Adrenal gland (tissue), 12 donors: Measurements from ENCODE around the gene MRPS18B. TPM values are rescaled to one million over a fixed set of nuclear protein-coding genes. Genes with fewer than 3 reads are reported as not detected.
A peak's percentile ranks its signal among the peaks of the same experiment; 100 is the strongest.

Experiments used
- DNase-seq, 7 donors: peaks; one replicate each; pipeline ENCODE4 v3.0.0-alpha.2; 2019 to 2020
- H3K27ac ChIP-seq, 5 donors: fragments of 200-600 bp; sonication (generic) in 4 of 5; 1 replicate in 3 of 5; 2 replicates in 2 of 5; pipeline versions ENCODE4 v1.5.1 to v1.8.0; 2016 to 2020; ENCODE audit warnings: mild to moderate bottlenecking in 1 of 5
- H3K27me3 ChIP-seq: fragments of 200-600 bp; 2 replicates; pipeline ENCODE4 v1.8.0; 2021
- H3K36me3 ChIP-seq, 2 donors: fragments of 200-600 bp; replicated peaks in 1 of 2; 1 replicate in 1 of 2; 2 replicates in 1 of 2; pipeline versions ENCODE4 v1.5.1 to v1.8.0; 2018 to 2022
- H3K4me1 ChIP-seq, 2 donors: fragments of 200-600 bp; replicated peaks in 1 of 2; 1 replicate in 1 of 2; 2 replicates in 1 of 2; pipeline versions ENCODE4 v1.5.1 to v1.8.0; 2018 to 2021
- H3K4me3 ChIP-seq, 4 donors: fragments of 200-600 bp; sonication (generic) in 3 of 4; one replicate each; pipeline ENCODE4 v1.5.1; 2016 to 2018
- H3K9me3 ChIP-seq, 3 donors: fragments of 200-600 bp; sonication (generic) in 1 of 3; replicated peaks in 1 of 3; 1 replicate in 2 of 3; 2 replicates in 1 of 3; pipeline versions ENCODE4 v1.5.1 to v1.8.0; 2016 to 2021
- CTCF ChIP-seq, 6 experiments: fragments of 450-650 bp in 4 of 6; fragments of 200-600 bp in 2 of 6; sonication (generic) in 1 of 6; IDR thresholded peaks; 1 replicate in 5 of 6; 2 replicates in 1 of 6; pipeline versions ENCODE4 v1.5.1 to v1.8.0; 2016 to 2021; ENCODE audit warnings: antibody characterized with exemption in 6 of 6, mild to moderate bottlenecking in 2 of 6, moderate library complexity in 1 of 6
- POLR2A ChIP-seq, 2 donors: fragments of 450-650 bp; IDR thresholded peaks; one replicate each; pipeline ENCODE4 v1.6.1; 2017; ENCODE audit warnings: antibody characterized with exemption in 2 of 2, mild to moderate bottlenecking in 2 of 2, moderate library complexity in 1 of 2
- WGBS, 4 donors: extraction: QIAGEN DNeasy Blood & Tissue Kit in 2 of 4; methylation state at CpG; one replicate each; pipeline versions ENCODE4 v1.1.5 to v1.1.7; 2013 to 2017; 5-methylcytosine and 5-hydroxymethylcytosine counted together
- intact Hi-C, 2 donors: fragments of 100-400 bp; cut with DNase I; formaldehyde crosslinking; loops; one replicate each; pipeline versions ENCODE4 v1.14.1 to v1.15.0; 2022 to 2023
- polyA plus RNA-seq, 3 donors: library from polyadenylated mRNA; stranded (reverse); fragments of 200-250 nt in 2 of 3; fragments of 350-450 nt in 1 of 3; fragmentation: Illumina TruSeq in 1 of 3; extraction: RNeasy Lipid Tissue Mini Kit (QIAGEN cat#74804) in 1 of 3; gene quantifications; one replicate each; pipeline ENCODE4 v1.2.3, GENCODE V29; 2013 to 2014
- total RNA-seq, 9 donors: library from RNA; depleted of rRNA in 4 of 9; stranded (reverse); fragments of >200 nt in 4 of 9; fragments of 120-200 nt in 1 of 9; fragmentation: NEBNext Ultra II Directional in 1 of 9; extraction: Animal tissue kit (Norgen Biotek cat#: 25700) in 1 of 9; gene quantifications; one replicate each; pipeline versions ENCODE4 v1.1.0 to v1.2.4, GENCODE V29; 2013 to 2023
- donor health status: healthy with polysubstance abuse.
- donor health status: Bipolar disorder and iron deficiency.
- donor health status: DM: yes; HTN: yes; CAD: no.
- donor health status: DM: no; HTN: no; CAD: no.
- donor health status: DM: no; HTN: no; CAD: no.
- donor health status: DM: yes; HTN: yes; CAD: no.

Gene MRPS18B
- total and polyA plus RNA-seq, 12 donors: 43.0 to 105 (median 74.8) TPM

GRCh38 chr6:30615958-30616810 lies 1.5 kb upstream of the MRPS18B start:
- Histone ChIP-seq H3K9me3 (no peaks in the 10 kb centered on the region), H3K4me1 (peaks cover 10 to 44% of the 10 kb centered on the region in 2 donors), H3K36me3 (peaks cover 0 to 35% of the 10 kb centered on the region in 2 donors), H3K4me3 (peak overlapping the region; percentile 29 to 81 (median 67)), H3K27me3 (no peaks in the 10 kb centered on the region), H3K27ac (peak overlapping the region; percentile 89 to 96 (median 95))
- DNase-seq: peak in 2 of 7 donors; percentile 40 to 62
- intact Hi-C loops: no loop called here
- TF ChIP-seq CTCF (IDR thresholded peaks at IDR 0.05) (peak in 1 of 6 experiments; percentile 9), POLR2A (IDR thresholded peaks at IDR 0.05) (peak; percentile 33 to 64)
- WGBS, 4 donors: 0 to 1% (median 1%) methylated on average over 10 of the region's 10 CpGs

- Histone ChIP-seq H3K27ac (peak within 1 kb of the TSS; percentile 92 to 96 (median 95)), H3K36me3 (peaks cover 0 to 43% of the 10 kb centered on the region in 2 donors), H3K9me3 (no peaks in the 10 kb centered on the region), H3K4me3 (peak within 1 kb of the TSS; percentile 29 to 81 (median 74)), H3K27me3 (no peaks in the 10 kb centered on the region), H3K4me1 (peaks cover 10 to 36% of the 10 kb centered on the region in 2 donors)
- peak; percentile 99 to 100 (median 100) for DNase-seq
- intact Hi-C loops: no loop called here
- WGBS, 4 donors: 0 to 1% (median 0%) methylated on average over 40 of the region's 40 CpGs
- TF ChIP-seq POLR2A (IDR thresholded peaks at IDR 0.05): peak; percentile 99
- TF ChIP-seq CTCF (IDR thresholded peaks at IDR 0.05): peak in 2 of 6 experiments; percentile 1 to 3
These were observed 652 bp upstream of the MRPS18B start, which contains the start of gene PPP1R10 for GRCh38 chr6:30616811-30617564. TSS of gene PPP1R10 (minus strand) at chr6:30617243. CDS start at chr6:30609944, 7,299 bp downstream.

DNA sequence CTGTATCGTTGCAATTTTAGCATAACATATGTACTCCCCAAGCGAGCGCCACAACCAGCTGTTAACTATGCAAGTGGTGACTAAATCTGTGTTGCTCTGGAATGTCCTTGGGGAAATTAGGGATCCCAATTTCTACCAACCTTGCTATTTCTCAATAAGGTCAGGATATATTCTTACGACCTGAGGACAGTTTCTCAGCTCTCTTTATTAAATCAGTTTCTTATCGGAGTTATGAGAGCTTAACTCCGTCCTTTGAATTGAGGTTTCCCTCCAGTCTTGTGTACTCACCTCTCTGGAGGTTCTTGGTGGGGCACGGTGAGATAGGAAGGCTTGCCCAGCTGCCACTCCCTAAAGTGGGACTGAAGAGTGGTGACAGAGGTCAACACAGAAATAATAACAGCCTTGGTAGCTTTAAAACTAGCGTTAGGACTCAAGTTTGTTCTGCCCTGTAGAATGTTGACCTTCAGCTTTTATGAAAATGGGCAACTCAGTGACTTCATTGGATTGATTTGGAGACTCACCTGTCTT lies 694 bp downstream of the MRPS18B start:
- no peak for DNase-seq
- no peaks in the 10 kb centered on the region for H3K27me3 ChIP-seq
- 6 to 10% (median 8%) methylated on average over 8 of the region's 8 CpGs for WGBS, 4 donors
- H3K4me3 ChIP-seq: peak overlapping the region in 3 of 4 donors; percentile 34 to 75 (median 68)
- H3K9me3 ChIP-seq: no peaks in the 10 kb centered on the region
- intact Hi-C loops: no loop called here
- peaks cover 0 to 57% of the 10 kb centered on the region in 2 donors for H3K36me3 ChIP-seq
- peak overlapping the region; percentile 55 to 96 (median 92) for H3K27ac ChIP-seq
- H3K4me1 ChIP-seq: peaks cover 10 to 22% of the 10 kb centered on the region in 2 donors
- TF ChIP-seq POLR2A (IDR thresholded peaks at IDR 0.05) (no peak), CTCF (IDR thresholded peaks at IDR 0.05) (no peak)

DNA sequence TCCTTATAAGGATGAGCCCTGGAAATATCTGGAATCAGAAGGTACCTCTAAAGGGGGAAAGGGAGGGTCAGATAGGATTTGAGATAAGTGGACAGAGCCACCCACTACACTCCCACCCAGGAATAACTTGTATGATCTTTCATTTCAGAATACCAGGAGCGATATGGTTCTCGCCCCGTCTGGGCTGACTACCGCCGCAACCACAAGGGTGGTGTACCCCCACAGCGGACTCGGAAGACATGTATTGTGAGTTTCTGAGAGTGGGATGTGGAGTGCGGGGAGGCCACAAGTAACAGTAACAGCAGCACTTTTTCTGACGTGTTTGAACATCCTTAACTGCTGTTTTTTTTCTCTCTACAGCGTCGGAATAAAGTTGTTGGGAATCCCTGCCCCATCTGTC lies 1.9 kb downstream of the MRPS18B start:
- WGBS, 4 donors: 90 to 96% (median 94%) methylated on average over 11 of the region's 11 CpGs
- peak overlapping the region in 1 of 5 donors; percentile 96 for H3K27ac ChIP-seq
- peaks cover 7 to 10% of the 10 kb centered on the region in 2 donors for H3K4me1 ChIP-seq
- intact Hi-C loops: no loop called here
- no peaks in the 10 kb centered on the region for H3K9me3 ChIP-seq
- H3K27me3 ChIP-seq: no peaks in the 10 kb centered on the region
- no peak overlapping the region for H3K4me3 ChIP-seq
- peaks cover 0 to 69% of the 10 kb centered on the region in 2 donors for H3K36me3 ChIP-seq
- no peak for DNase-seq
- TF ChIP-seq CTCF (IDR thresholded peaks at IDR 0.05) (no peak), POLR2A (IDR thresholded peaks at IDR 0.05) (no peak)
